HepG2 (cell line): ENCODE data around the gene SGPP2. TPM values are rescaled to one million over a fixed set of nuclear protein-coding genes. Genes with fewer than 3 reads are reported as not detected.

Experiments
- ATAC-seq: fragments of 200-7000 bp; cut with Tn5 transposase; 3 replicates; pipeline ENCODE4 v1.9.1; 2020; ENCODE audit warnings: mild to moderate bottlenecking, moderate library complexity
- BruUV-seq: library from RNA; stranded (reverse); fragments of 400-500 nt; replicated peaks from 2 replicates; lab custom pipeline; 2021; lab: Mats Ljungman, UMichigan
- CTCF ChIA-PET: fragments of 300-600 bp; formaldehyde crosslinking; extraction: SDS; loops from one replicate; lab custom pipeline; 2021; ENCODE audit warnings: low total read pairs, inconsistent platforms, low intra/inter-chr PET ratio; lab: Yijun Ruan, JAX
- POLR2A ChIA-PET: fragments of 350-600 bp; sonication (Branson Sonifier 250); formaldehyde crosslinking; loops from one replicate; lab custom pipeline; 2020; ENCODE audit warnings: antibody characterized with exemption, inconsistent platforms; lab: Yijun Ruan, JAX
- DNase-seq: peaks from one replicate; pipeline ENCODE4 v3.0.0-alpha.2; 2015; ENCODE audit warnings: low spot score
- FAIRE-seq: peaks from 3 replicates; lab custom pipeline; 2011; peaks lifted over from hg19 to GRCh38; lab: Jason Lieb, UNC
- H2AFZ ChIP-seq: one replicate; pipeline ENCODE4 v1.6.1; 2011; ENCODE audit warnings: low read length, inconsistent platforms
- H3K27ac ChIP-seq: fragments of 300-600 bp; 3 replicates; pipeline ENCODE4 v1.8.0; 2011; ENCODE audit warnings: mixed run types, mild to moderate bottlenecking, mixed read lengths, low read length, inconsistent platforms; ENCODE audit not compliant: insufficient read depth; ENCODE audit errors: extremely low read length
- H3K27me3 ChIP-seq, 2 experiments: fragments of 200-600 bp in 1 of 2; 2 replicates in 1 of 2; 3 replicates in 1 of 2; pipeline versions ENCODE4 v1.6.0 to v1.8.0; 2011; ENCODE audit warnings: low read length in 2 of 2, mild to moderate bottlenecking in 2 of 2, moderate library complexity in 2 of 2, inconsistent platforms in 1 of 2; ENCODE audit not compliant: insufficient read depth in 2 of 2, control insufficient read depth in 1 of 2
- H3K36me3 ChIP-seq, 2 experiments: fragments of 200-600 bp in 1 of 2; replicated peaks in 1 of 2; 2 replicates in 1 of 2; 3 replicates in 1 of 2; pipeline versions ENCODE4 v1.5.1 to v1.8.0; 2011; ENCODE audit warnings: low read length in 2 of 2, inconsistent platforms in 1 of 2; ENCODE audit not compliant: insufficient read depth in 2 of 2, control insufficient read depth in 1 of 2
- H3K4me1 ChIP-seq: 2 replicates; pipeline ENCODE4 v1.5.1; 2012; ENCODE audit warnings: low read length, inconsistent platforms; ENCODE audit not compliant: insufficient read depth
- H3K4me2 ChIP-seq: 2 replicates; pipeline ENCODE4 v1.6.0; 2011; ENCODE audit warnings: low read depth, low read length, inconsistent platforms
- H3K4me3 ChIP-seq, 3 experiments: fragments of 200-600 bp in 1 of 3; sonication (generic), shearing (Covaris generic) in 1 of 3; replicated peaks in 1 of 3; 2 replicates each; pipeline ENCODE4 v1.5.1; 2011 to 2016; ENCODE audit warnings: low read length in 3 of 3, inconsistent platforms in 2 of 3, low read depth in 2 of 3, mild to moderate bottlenecking in 2 of 3, control low read depth in 1 of 3, mixed read lengths in 1 of 3; ENCODE audit not compliant: insufficient read depth in 1 of 3
- H3K79me2 ChIP-seq: one replicate; pipeline ENCODE4 v1.6.1; 2011; ENCODE audit warnings: low read length, inconsistent platforms; ENCODE audit not compliant: insufficient read depth
- H3K9ac ChIP-seq: 2 replicates; pipeline ENCODE4 v1.6.0; 2011; ENCODE audit warnings: mild to moderate bottlenecking, low read depth, low read length, inconsistent platforms; ENCODE audit not compliant: insufficient read depth
- H3K9me3 ChIP-seq: 2 replicates; pipeline ENCODE4 v1.5.1; 2012; ENCODE audit warnings: mild to moderate bottlenecking, low read length
- H4K20me1 ChIP-seq: 2 replicates; pipeline ENCODE4 v1.6.0; 2011; ENCODE audit warnings: inconsistent platforms, mild to moderate bottlenecking, low read length, moderate library complexity; ENCODE audit not compliant: insufficient read depth
- HOXA9 ChIP-seq: sonication (generic); formaldehyde crosslinking; IDR thresholded peaks from 2 replicates; pipeline ENCODE4 v1.8.1; 2022; ENCODE audit warnings: missing genetic modification reagents, mild to moderate bottlenecking, moderate library complexity, borderline replicate concordance
- IRF9 ChIP-seq: sonication (generic); formaldehyde crosslinking; IDR thresholded peaks from 2 replicates; pipeline ENCODE4 v1.8.0; 2022; ENCODE audit warnings: missing genetic modification reagents, mild to moderate bottlenecking, borderline replicate concordance
- MED1 ChIP-seq: sonication (generic); formaldehyde crosslinking; IDR thresholded peaks from 2 replicates; pipeline ENCODE4 v1.4.0; 2020; ENCODE audit warnings: missing genetic modification reagents
- YY1 ChIP-seq: IDR thresholded peaks from 2 replicates; pipeline ENCODE4 v1.6.1; 2011; ENCODE audit warnings: low read length, low read depth, moderate library complexity, mild to moderate bottlenecking; ENCODE audit not compliant: insufficient read depth, insufficient replicate concordance
- ZBTB40 ChIP-seq, 2 experiments: fragments of 450-650 bp in 1 of 2; sonication (generic) in 1 of 2; formaldehyde crosslinking in 1 of 2; IDR thresholded peaks; 2 replicates each; pipeline versions ENCODE4 v1.6.1 to v1.8.0; 2016 to 2022; ENCODE audit warnings: antibody characterized with exemption in 1 of 2, mild to moderate bottlenecking in 1 of 2, missing genetic modification reagents in 1 of 2
- ZNF580 ChIP-seq: IDR thresholded peaks from 2 replicates; pipeline ENCODE4 v1.6.1; 2016; ENCODE audit warnings: low read depth, borderline replicate concordance
- WGBS: methylation state at CpG from one replicate; pipeline ENCODE4 v1.1.6; 2017; ENCODE audit warnings: low lambda C conversion rate; 5-methylcytosine and 5-hydroxymethylcytosine counted together
- in situ Hi-C: cut with HindIII; loops from 2 replicates; pipeline ENCODE4 v1.10.0; 2017; ENCODE audit warnings: low pct_unique_long_range_greater_than_20kb; ENCODE audit not compliant: extremely low pct_ligation_motif_present
- intact Hi-C: fragments of 100-400 bp; cut with micrococcal nuclease; formaldehyde crosslinking; loops from one replicate; pipeline ENCODE4 v1.10.0; 2022; ENCODE audit not compliant: unreplicated experiment
- polyA plus RNA-seq, 8 experiments: library from polyadenylated mRNA; depleted of rRNA in 3 of 8; stranded (reverse) in 7 of 8; unstranded in 1 of 8; fragments of >200 nt; fragmentation: Illumina TruSeq in 4 of 8; extraction: Trizol in 4 of 8; gene quantifications; 2 replicates each; pipeline versions ENCODE4 v1.2.1 to v1.2.3, GENCODE V29; 2011 to 2016; ENCODE audit warnings: low read depth in 4 of 8, missing spikeins in 1 of 8, mixed read lengths in 1 of 8; ENCODE audit not compliant: insufficient read depth in 1 of 8
- total RNA-seq, 5 experiments: library from RNA; depleted of rRNA; stranded (reverse); fragments of >200 nt; fragmentation: Illumina TruSeq; extraction: Trizol; gene quantifications; 2 replicates each; pipeline ENCODE4 v1.2.3, GENCODE V29; 2016; ENCODE audit warnings: low read depth in 1 of 5
- TF ChIP-seq, protein P1 (sequence below): sonication (generic); formaldehyde crosslinking; IDR thresholded peaks from 2 replicates; pipeline ENCODE4 v1.4.0; 2020; ENCODE audit warnings: missing genetic modification reagents; ENCODE audit errors: not compliant biosample characterization
- TF ChIP-seq, protein P2 (sequence below): sonication (generic); formaldehyde crosslinking; IDR thresholded peaks from 2 replicates; pipeline ENCODE4 v1.9.0; 2022; ENCODE audit warnings: low read depth, missing genetic modification reagents

The SGPP2 gene
- total and polyA plus RNA-seq, 2 of the 13 experiments (the other 11 are each of a cell fraction or from before 2014, with no cell fraction given), result not detected

- FAIRE-seq, result no peak
- CTCF ChIA-PET, result no interaction called here
- H3K79me2 ChIP-seq, result no peaks in the 10 kb centered on the region
- intact Hi-C loops, result no loop called here
- no TSS peak for BruUV-seq
- H4K20me1 ChIP-seq, result no peaks in the 10 kb centered on the region
- WGBS, result 96% methylated on average over 3 of the region's 3 CpGs
- no peak overlapping the region for H3K9ac ChIP-seq
- no peaks in the 10 kb centered on the region for H3K9me3 ChIP-seq
- ATAC-seq, result no peak
- no peak overlapping the region for H3K4me3 ChIP-seq
- in situ Hi-C loops, result no loop called here
- peaks cover 19% of the 10 kb centered on the region for H3K4me1 ChIP-seq
- no peaks in the 10 kb centered on the region for H3K27me3 ChIP-seq
- no peak overlapping the region for H3K27ac ChIP-seq
- no peak overlapping the region for H2AFZ ChIP-seq
- POLR2A ChIA-PET, result no interaction called here
- DNase-seq, result no peak
- H3K4me2 ChIP-seq, result no peak overlapping the region
- peaks cover 3 to 9% of the 10 kb centered on the region in 2 experiments for H3K36me3 ChIP-seq
- TF ChIP-seq MED1, result no peak
- no peak for TF ChIP-seq ZNF580 (CRISPR knock-in tag)
- TF ChIP-seq YY1, result no peak
- TF ChIP-seq IRF9 (CRISPR knock-in tag), result no peak
- TF ChIP-seq ZBTB40 (IDR thresholded peaks at IDR 0.05), result no peak
- no peak for TF ChIP-seq ZBTB40 (CRISPR knock-in tag; IDR thresholded peaks at IDR 0.05)
- TF ChIP-seq, protein P1, sequence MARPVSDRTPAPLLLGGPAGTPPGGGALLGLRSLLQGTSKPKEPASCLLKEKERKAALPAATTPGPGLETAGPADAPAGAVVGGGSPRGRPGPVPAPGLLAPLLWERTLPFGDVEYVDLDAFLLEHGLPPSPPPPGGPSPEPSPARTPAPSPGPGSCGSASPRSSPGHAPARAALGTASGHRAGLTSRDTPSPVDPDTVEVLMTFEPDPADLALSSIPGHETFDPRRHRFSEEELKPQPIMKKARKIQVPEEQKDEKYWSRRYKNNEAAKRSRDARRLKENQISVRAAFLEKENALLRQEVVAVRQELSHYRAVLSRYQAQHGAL, result no peak
- TF ChIP-seq, protein P2, sequence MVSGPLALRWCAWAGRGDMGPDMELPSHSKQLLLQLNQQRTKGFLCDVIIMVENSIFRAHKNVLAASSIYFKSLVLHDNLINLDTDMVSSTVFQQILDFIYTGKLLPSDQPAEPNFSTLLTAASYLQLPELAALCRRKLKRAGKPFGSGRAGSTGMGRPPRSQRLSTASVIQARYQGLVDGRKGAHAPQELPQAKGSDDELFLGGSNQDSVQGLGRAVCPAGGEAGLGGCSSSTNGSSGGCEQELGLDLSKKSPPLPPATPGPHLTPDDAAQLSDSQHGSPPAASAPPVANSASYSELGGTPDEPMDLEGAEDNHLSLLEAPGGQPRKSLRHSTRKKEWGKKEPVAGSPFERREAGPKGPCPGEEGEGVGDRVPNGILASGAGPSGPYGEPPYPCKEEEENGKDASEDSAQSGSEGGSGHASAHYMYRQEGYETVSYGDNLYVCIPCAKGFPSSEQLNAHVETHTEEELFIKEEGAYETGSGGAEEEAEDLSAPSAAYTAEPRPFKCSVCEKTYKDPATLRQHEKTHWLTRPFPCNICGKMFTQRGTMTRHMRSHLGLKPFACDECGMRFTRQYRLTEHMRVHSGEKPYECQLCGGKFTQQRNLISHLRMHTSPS, result no peak
- no peak for TF ChIP-seq HOXA9
Observed at GRCh38 chr2:222577341-222577740, 153.0 kb downstream of the SGPP2 start.
